ENCODE results near the gene ZNF593OS. TPM values are rescaled to one million over a fixed set of nuclear protein-coding genes. Genes with fewer than 3 reads are reported as not detected.

The ZNF593OS gene
- total RNA-seq, 1 experiment from 2014 or later: not detected

DNA sequence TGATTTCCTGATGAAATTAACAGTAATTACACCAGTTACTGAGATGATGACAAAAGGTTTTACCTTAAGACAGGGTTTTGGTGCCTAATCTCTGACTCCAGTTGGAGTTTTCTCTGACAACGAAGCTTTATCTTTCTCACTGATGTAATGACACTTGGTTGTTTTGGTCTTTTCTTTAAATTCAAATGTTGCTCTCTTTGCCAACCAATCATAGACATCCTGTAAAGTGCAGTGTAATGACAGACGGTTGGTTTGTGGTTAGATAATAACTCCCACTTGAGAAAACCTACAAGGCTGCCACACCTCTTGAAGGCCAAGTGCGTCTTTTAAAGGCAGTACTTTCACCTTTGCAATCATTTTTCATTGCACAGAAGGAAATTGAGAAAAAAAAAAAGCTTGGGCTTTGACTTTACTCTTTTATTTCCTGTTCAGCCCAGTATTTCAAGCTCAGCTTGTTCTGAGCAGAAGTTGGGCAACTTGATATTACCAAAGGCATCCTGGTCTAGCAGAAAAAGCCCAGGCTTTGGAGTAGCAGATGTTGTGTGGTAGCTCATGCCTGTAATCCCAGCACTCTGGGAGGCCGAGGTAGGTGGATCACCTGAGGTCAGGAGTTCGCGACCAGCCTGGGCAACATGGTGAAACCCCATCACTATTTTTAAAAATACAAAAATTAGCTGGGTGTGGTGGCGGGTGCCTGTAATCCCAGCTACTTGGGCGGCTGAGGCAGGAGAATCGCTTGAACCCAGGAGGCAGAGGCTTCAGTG is 45.1 kb downstream of the ZNF593OS start:
- TF ChIP-seq, protein P1, sequence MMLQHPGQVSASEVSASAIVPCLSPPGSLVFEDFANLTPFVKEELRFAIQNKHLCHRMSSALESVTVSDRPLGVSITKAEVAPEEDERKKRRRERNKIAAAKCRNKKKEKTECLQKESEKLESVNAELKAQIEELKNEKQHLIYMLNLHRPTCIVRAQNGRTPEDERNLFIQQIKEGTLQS (IDR thresholded peaks at IDR 0.05): no peak
- TF ChIP-seq SP1 (IDR thresholded peaks at IDR 0.05; ENCODE audit: low read depth) (peak; percentile 24; the same call in 1 of the 2 replicates), CBX3 (IDR thresholded peaks at IDR 0.05; ENCODE audit: low read depth) (peak; percentile 36; the same call in 1 of the 2 replicates)
- Histone ChIP-seq H3K4me2 (ENCODE audit: low read length) (peak overlapping the region; percentile 14; the same call in 1 of the 2 replicates), H3K27ac (ENCODE audit: low read depth, low read length) (no peak overlapping the region), H3K9me3 (ENCODE audit: control insufficient read depth in 1 of 2, insufficient read depth in 1 of 2, low read depth in 1 of 2, low read length in 2 of 2) (no peaks in the 10 kb centered on the region), H3K79me2 (ENCODE audit: insufficient read depth, low read length) (peaks cover 4% of the 10 kb centered on the region; the same call in 1 of the 2 replicates), H3K36me3 (ENCODE audit: control insufficient read depth in 1 of 2, insufficient read depth in 2 of 2, low read length in 2 of 2) (no peaks in the 10 kb centered on the region), H3K4me1 (ENCODE audit: control insufficient read depth in 1 of 2, insufficient read depth in 2 of 2, low read length in 2 of 2) (peaks cover 13 to 40% of the 10 kb centered on the region in 2 experiments), H3K9me2 (ENCODE audit: insufficient read depth) (no peaks in the 10 kb centered on the region), H4K20me1 (ENCODE audit: insufficient read depth) (peaks cover 3% of the 10 kb centered on the region; the same call in 1 of the 2 replicates), H3K4me3 (replicated peaks in 1 of 2; ENCODE audit: low read depth in 1 of 2, low read length in 2 of 2) (no peak overlapping the region), H2AFZ (ENCODE audit: low read depth, low read length, poor library complexity, severe bottlenecking) (no peak overlapping the region), H3K27me3 (ENCODE audit: insufficient read depth, low read length) (no peaks in the 10 kb centered on the region), H3K9ac (ENCODE audit: low read length) (no peak overlapping the region)
- intact Hi-C loops (cut with micrococcal nuclease): no loop called here
- DNase-seq (ENCODE audit: low read depth, low spot score) (no peak), ATAC-seq (no peak)
- ChIA-PET POLR2A (no interaction called here), RAD21 (ENCODE audit: low non-redundant PET in 1 of 2, low total read pairs in 2 of 2, uncharacterized antibody in 2 of 2, unreplicated experiment in 2 of 2) (no interaction called here), CTCF (interaction anchor here (0.8 to 2.0 kb wide), 3 partner anchors 43 to 107 kb away, joined by 4 to 6 read pairs (median 4); partner anchors contain the start of genes CEP85 and ZNF593)
- no TSS peak for BruUV-seq (replicated peaks)

DNA sequence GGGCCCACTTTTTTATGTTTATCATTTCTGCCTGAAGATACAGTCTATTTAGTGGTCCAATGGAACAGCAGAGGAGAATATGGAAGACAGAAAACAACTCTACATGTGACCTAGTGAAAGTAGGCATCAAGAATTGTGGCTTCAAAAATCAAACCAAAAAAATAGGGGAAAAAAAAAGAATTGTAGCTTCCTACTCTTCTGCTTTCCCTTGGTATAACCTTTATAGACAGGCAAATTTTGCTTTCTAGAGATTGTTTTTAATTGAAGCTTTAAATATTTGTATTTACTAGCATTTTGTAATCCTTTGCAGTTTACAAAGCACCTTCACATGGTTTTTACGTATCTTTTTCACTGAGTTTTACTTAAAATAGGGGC is 45.7 kb downstream of the ZNF593OS start:
- Histone ChIP-seq H3K79me2 (ENCODE audit: insufficient read depth, low read length) (peaks cover 4% of the 10 kb centered on the region; the same call in 1 of the 2 replicates), H3K4me2 (ENCODE audit: low read length) (peak overlapping the region; percentile 14; the same call in 1 of the 2 replicates), H2AFZ (ENCODE audit: low read depth, low read length, poor library complexity, severe bottlenecking) (no peak overlapping the region), H3K4me3 (replicated peaks in 1 of 2; ENCODE audit: low read depth in 1 of 2, low read length in 2 of 2) (no peak overlapping the region), H3K36me3 (ENCODE audit: control insufficient read depth in 1 of 2, insufficient read depth in 2 of 2, low read length in 2 of 2) (no peaks in the 10 kb centered on the region), H3K4me1 (ENCODE audit: control insufficient read depth in 1 of 2, insufficient read depth in 2 of 2, low read length in 2 of 2) (peaks cover 13 to 44% of the 10 kb centered on the region in 2 experiments), H3K9ac (ENCODE audit: low read length) (no peak overlapping the region), H3K27me3 (ENCODE audit: insufficient read depth, low read length) (no peaks in the 10 kb centered on the region), H3K27ac (ENCODE audit: low read depth, low read length) (no peak overlapping the region), H3K9me2 (ENCODE audit: insufficient read depth) (no peaks in the 10 kb centered on the region), H4K20me1 (ENCODE audit: insufficient read depth) (peaks cover 3% of the 10 kb centered on the region; the same call in 1 of the 2 replicates), H3K9me3 (ENCODE audit: control insufficient read depth in 1 of 2, insufficient read depth in 1 of 2, low read depth in 1 of 2, low read length in 2 of 2) (no peaks in the 10 kb centered on the region)
- BruUV-seq (replicated peaks): no TSS peak
- CTCF ChIA-PET: interaction anchor here (2.0 kb wide), 1 partner anchor 108 kb away, joined by 6 read pairs; the partner anchor contains the start of gene CEP85
- ATAC-seq: no peak
- intact Hi-C loops (cut with micrococcal nuclease): no loop called here
- POLR2A ChIA-PET: no interaction called here
- TF ChIP-seq, protein P2, sequence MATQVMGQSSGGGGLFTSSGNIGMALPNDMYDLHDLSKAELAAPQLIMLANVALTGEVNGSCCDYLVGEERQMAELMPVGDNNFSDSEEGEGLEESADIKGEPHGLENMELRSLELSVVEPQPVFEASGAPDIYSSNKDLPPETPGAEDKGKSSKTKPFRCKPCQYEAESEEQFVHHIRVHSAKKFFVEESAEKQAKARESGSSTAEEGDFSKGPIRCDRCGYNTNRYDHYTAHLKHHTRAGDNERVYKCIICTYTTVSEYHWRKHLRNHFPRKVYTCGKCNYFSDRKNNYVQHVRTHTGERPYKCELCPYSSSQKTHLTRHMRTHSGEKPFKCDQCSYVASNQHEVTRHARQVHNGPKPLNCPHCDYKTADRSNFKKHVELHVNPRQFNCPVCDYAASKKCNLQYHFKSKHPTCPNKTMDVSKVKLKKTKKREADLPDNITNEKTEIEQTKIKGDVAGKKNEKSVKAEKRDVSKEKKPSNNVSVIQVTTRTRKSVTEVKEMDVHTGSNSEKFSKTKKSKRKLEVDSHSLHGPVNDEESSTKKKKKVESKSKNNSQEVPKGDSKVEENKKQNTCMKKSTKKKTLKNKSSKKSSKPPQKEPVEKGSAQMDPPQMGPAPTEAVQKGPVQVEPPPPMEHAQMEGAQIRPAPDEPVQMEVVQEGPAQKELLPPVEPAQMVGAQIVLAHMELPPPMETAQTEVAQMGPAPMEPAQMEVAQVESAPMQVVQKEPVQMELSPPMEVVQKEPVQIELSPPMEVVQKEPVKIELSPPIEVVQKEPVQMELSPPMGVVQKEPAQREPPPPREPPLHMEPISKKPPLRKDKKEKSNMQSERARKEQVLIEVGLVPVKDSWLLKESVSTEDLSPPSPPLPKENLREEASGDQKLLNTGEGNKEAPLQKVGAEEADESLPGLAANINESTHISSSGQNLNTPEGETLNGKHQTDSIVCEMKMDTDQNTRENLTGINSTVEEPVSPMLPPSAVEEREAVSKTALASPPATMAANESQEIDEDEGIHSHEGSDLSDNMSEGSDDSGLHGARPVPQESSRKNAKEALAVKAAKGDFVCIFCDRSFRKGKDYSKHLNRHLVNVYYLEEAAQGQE (IDR thresholded peaks at IDR 0.05; ENCODE audit: low read depth): no peak
- TF ChIP-seq JUND (IDR thresholded peaks at IDR 0.05) (no peak), YY1 (IDR thresholded peaks at IDR 0.05; ENCODE audit: extremely low read depth, insufficient replicate concordance, low read depth, low read length) (no peak)
- RAD21 ChIA-PET (ENCODE audit: low non-redundant PET in 1 of 2, low total read pairs in 2 of 2, uncharacterized antibody in 2 of 2, unreplicated experiment in 2 of 2): no interaction called here
- no peak for DNase-seq (ENCODE audit: low read depth, low spot score)
